Stimulated activated naive CD4-positive, alpha-beta T cell treated with Interleukin-2 at 50 U/mL for 16 hours (primary cell): Measurements from ENCODE around the gene SCAMP4.
"Not testable (repeated sequence)": the region's sequence is repeated elsewhere in the genome, so short reads cannot be mapped to it uniquely, and the experiment has no call there.

ENCODE experiments used
- DNase-seq: peaks from one replicate; lab custom pipeline; 2025; lab: John Stamatoyannopoulos, UW

SCAMP4 gene

DNA sequence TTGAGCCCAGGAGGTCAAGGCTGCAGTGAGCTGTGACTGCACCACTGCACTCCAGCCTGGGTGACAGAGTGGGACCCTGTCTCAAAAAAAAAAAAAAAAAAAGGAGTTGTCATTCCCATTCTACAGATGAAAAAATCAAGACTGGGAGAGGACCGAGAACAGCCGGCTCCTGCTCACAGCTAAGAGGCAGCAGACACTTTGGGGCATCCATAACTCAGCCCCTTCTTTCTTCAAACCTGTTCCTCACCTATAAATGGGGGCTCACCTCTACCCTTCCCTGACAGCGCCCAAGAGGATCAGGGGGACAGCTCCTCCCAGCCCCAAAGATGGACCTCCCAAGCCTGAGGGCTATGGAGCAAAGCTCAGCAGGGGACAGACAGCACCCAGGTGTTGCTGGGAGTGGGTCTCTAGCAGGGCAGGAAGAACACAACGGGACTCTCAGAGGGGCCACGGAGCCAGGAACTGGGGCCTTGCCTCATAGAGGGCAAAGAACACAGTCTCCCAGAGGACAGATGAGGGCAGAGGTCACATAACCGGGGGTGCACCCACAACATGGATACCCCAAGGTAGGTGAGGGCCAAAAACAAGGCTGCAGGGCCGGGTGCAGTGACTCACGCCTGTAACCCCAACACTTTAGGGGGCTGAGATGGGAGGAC, 38.4 kb upstream of the SCAMP4 start:
- no peak for DNase-seq

DNA sequence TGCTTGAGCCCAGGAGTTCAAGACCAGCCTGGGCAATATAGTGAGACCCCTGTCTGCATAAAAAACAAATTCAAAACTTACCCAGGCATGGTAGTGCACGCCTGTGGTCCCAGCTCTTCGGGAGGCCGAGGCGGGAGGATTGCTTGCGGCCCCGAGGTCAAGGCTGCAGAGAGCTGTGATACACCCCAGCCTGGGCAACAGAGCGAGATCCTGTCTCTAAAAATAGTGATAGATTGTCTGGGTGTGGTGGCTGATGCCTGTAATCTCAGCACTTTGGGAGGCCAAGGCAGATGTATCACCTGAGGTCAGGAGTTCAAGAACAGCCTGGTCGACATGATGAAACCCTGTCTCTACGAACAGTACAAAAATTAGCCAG, 37.9 kb upstream of the SCAMP4 start:
- DNase-seq: no peak

DNA sequence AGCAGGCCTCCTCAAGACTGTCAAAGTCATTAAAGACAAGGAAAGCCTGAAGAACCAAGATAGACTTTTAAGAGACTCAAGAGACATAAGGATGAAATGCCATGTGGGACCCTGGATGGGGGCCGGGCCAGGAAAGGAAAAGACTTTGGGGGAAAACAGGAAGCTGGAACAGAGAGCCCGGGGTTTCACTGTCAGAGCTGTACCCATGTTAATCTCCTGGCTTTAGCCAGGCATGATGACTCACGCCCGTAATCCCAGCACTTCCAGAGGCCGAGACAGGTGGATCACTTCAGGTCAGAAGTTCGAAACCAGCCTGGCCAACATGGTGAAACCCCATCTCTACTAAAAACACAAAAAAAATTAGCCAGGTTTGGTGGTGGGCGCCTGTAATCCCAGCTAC, 36.2 kb upstream of the SCAMP4 start:
- DNase-seq: no peak

DNA sequence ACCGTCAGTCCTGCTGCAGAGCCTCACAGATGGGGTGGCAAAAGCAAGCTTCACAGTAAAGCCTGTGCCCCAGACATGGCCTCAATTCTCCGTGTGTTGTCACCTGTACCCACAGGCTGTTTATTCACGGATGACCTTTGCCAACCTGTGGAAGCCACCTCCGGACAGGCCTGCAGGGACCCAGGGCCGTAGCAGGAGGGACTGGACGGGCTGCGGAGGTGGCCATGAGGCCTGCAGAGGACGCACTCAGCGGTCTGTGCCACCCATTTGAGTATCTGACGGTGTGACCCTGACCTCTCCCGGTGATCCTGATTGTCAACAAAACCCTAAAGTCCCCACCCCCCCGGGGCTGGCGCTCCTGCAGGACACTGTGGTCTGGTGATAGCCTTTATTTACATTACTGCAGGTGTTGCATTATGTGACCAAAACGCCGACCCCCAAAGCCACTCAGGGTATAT, 34.0 kb upstream of the SCAMP4 start:
- no peak for DNase-seq

DNA sequence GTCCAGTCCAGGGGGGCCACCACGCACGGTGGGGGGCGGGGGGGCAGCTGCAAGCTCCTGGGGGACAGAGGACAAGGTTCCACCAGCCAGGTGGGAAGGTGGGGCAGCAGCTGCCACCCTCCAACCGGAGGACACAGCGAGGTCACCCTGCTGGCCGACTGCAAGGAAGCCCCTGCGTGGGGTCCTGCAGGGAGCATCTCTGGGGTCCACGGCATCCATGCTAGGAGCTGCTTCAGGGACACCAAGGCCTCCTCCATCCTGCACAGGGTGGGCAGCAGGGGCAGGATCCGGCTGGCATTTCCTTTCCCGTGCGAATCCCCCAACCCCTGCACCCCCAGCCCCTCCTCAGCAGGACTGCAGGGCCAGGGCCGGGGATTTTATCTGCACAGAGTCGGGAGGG, 33.6 kb upstream of the SCAMP4 start:
- no peak for DNase-seq

DNA sequence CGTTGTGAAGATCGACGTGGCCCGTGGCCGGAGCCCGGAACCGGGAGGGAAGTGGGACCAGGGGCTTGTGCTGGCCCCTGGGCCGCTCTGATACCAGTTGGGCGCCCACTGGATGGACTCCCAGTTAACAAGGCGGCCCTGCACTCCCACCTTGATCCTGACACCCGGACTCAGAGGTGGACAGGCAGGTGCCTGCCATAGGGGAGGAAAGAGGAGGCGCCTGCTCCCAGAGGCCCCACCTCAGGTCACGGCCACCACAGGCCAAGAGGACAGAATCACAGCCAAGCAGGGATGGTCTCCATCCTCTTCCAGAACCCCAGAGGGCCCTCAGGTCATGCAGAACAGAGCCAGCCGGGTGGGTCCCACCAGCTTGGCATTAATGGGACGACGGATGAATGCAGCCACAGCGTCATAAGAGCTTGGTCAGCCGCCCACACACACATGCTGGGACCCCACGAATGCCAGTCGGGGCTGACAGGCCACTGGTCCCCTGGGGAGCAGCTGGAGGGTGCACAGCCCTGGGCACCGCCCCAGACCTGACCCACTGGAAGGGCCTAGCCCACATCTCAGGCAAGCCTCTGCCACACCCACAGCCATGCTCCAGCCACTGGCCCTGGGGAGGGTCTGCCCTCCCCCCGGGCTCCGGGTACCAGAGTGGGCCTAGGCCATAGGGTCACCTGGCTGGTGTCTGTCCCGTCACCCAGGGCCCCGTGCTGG, 32.2 kb upstream of the SCAMP4 start:
- no peak for DNase-seq

DNA sequence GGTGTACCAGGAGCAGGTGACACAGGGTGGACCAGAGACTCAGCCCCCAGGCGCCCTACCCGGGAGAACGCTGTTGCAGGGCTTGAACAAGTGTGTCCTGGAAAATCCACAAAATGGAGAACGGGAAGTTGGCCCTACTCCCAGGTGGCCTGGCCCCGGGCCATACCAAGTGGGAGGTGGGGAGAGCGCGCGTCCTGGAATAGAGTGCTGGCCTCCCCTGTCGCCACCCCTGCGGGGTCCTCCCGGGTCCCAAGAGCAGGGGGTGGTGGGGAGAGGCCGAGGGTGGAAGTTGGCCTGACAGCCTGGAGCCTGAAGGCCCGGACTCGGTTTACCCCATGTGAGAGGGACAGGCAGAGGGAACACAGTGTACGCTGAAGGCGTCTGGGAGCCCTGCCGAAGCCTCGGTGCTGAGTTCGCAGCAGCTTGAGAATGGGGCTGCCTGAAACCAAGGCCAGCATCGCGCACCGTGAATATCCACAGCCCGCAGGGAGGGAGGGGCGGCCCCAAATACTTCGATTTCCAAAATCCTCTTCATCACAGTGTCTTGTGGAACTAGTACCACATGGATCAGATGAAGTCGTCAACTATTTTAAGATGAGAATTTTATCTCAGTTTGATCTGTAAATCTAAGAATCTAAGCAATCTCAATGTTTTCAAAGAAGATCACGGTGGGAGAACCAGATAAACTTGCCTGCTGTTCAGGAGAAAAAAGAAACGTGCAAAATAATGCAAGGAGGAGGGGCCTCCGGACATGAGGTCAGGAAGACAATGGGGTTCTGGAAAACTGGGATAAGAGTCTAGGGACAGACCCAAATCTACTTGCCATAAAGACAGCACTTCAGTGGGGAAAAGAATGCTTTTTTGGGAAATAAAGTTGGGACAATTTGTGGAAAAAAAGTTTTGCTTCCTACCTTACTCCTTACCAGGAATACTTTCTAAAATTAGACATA, 31.4 kb upstream of the SCAMP4 start:
- no peak for DNase-seq

DNA sequence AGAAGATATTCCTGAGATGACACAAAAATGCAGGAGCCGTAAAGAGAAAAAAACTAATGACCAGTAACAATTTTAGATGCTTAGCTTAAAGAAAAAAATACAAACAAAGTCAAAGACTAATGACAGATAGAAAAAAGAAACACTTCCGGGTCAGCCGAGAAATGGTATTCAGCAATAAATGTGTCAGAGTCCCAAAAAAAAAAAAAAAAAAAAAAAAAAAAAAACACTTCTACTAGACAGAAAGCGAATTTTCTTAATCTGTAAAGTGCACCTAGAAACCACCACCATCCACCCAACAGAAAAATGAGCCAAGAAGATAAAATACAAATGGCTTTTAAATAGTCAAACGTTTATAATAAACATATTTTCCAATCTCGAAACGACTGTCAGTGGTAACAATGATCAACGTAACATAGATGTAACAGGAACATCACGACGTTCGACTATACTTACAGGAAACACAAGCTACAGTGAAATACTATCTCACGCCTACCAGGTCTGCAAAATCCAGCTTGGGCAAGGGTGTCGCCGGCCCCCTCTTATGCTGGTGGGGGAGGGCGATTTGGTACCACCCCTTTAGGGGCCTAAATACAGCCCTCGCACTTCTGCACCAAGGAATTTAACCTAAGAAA, 30.5 kb upstream of the SCAMP4 start:
- DNase-seq: no peak

DNA sequence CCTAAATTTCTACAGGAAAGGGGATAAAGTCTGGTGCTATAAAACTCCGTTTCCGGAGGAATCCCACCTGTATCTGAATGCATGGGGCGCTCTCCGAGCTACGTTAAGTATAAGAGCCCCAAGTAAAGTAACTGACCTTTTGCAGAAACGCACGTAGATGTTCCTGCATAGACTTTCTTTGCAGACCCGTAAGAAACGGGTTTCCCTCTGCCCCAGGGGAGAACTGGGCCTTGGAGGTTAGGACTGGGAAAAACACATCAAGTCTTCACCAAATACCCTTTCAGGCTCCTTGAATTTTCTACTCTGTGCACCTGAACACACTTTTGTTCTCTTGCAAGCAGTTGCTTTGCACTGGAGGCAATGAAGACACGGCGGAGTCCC, 29.9 kb upstream of the SCAMP4 start:
- not testable (repeated sequence) for DNase-seq

DNA sequence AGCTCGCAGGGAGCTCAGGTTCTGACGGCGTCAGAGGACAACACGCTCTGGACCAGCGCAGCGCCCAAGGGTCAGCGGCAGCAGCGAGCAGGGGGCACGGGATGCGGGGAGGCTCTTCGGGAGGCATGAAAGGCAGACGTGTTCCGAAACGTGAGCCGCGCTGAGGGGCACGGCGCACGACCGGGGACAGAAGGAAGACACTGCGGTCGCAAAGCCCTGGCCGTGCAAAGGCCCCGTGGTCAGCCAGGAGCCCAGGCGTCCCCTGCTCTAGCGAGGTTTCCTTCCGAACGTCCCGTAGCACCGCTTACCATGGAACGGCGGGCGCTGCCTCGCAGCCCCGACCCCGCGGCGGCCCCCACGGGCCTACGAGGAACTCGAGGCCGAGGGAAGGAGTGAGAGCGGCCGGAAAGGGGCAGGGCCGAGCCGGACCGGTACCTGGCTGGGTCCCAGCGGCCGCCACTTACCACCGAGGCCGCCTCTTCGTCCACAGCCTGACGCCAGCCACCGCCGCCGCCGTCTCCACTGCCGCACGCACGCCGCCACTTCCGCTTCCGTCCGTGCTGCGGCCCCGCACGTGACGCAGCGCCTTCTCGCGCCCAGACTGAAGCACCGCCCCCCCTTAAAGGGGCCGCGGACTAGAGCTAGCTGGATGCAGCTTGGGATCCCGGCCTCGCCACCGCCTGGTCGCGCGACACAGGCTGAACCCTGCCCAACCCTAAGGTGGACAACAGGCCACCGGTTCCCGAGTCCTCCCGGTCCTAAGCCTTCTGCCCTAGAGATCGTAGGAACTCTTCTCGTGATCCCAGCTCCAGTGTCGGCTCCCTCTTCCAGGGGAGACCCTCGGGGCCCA, 29.3 kb upstream of the SCAMP4 start:
- DNase-seq: peak; percentile 86

DNA sequence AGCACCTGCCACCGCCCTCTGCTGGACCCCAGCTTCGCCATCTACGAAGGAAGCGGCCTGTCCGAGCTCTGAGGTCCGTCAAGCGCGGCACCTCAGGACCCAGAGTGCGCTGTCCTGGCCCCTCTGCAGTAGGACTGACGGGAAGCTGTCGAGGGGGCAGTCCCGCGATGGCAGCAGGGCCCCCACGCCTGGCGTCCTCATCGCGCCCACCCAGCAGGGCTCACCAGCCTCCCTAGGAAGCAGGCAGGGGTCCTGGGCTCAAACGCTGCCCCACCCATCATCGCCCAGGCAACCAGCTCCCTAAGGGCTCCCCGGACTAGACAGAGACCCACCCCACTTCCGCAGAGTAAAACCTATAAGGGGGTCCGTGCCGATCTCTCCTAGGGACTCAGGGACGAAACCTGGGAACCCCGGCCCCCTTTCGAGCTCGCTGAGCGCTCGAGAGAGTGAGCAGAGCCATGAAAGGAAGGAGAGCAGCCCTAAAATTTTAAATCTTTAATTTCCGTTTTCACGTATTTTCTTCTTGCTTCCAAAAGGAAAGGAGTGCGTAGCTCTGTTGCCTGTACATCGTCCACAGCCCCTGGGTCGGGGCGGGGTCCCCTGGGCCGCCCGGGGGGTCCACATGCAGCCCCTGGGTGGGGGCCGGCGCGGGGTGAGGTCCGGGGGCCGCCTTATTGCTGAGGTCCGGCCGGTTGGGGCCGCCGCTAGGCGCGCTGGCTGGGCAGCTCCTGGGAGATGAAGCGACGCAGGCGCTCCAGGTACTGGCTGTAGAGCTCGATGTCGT, 28.5 kb upstream of the SCAMP4 start:
- not testable (repeated sequence) for DNase-seq

DNA sequence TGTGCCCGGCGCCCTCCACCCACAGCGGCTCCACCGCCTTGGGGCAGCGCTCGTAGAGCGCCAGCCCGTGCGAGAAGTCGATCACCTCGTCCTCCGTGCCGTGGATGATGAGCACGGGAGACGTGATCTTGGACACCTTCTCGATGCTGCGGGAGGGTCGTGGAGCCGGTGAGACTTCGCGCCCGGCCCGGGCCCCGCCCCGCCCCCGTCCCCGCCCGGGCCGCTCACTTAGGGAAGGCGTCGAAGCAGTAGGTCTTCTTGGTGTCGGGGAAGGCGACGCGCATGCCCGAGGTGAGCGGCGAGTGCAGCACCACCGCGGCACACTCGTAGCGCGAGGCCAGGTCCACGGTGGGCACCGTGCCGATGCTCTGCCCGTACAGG, 27.9 kb upstream of the SCAMP4 start:
- not testable (repeated sequence) for DNase-seq

DNA sequence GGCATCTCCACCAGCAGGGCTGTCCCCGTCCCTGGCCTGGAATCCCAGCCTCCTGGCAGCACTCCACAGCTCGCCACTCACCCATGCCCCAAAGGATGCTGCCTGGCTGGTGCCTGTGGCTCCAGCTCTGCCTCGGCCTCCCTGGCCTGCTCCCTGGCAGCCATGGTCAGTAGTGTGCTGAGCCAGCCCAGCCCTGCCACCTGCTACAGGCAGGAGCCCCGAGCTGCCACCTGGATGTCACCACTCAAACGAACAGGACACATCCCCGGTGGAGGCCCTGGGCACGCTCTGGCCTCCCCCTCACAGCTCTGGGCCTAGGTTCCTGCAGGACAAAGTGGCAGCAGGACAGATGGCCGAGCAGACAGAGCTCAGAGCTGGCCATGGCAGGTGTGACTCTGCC, 26.6 kb upstream of the SCAMP4 start:
- not testable (repeated sequence) for DNase-seq

DNA sequence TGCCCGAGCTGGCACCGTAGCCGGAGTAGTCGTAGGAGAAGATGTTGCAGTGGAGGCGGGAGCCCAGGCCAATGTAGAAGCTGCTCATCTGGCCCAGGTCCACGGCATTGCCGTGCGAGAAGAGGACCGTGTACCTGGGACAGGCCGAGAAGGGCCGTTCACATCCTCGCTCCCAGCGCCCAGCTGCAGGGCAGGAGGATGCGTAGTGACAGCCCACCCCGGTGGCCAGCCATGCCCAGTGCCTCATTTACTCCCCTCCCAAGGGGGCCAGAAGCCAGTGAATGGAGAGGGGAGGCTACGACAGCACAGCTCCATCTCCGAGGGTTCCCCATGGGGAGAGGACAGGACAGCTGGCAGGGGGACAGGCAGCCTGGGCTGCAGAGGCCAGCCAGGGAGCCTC, 25.2 kb upstream of the SCAMP4 start:
- DNase-seq: not testable (repeated sequence)

DNA sequence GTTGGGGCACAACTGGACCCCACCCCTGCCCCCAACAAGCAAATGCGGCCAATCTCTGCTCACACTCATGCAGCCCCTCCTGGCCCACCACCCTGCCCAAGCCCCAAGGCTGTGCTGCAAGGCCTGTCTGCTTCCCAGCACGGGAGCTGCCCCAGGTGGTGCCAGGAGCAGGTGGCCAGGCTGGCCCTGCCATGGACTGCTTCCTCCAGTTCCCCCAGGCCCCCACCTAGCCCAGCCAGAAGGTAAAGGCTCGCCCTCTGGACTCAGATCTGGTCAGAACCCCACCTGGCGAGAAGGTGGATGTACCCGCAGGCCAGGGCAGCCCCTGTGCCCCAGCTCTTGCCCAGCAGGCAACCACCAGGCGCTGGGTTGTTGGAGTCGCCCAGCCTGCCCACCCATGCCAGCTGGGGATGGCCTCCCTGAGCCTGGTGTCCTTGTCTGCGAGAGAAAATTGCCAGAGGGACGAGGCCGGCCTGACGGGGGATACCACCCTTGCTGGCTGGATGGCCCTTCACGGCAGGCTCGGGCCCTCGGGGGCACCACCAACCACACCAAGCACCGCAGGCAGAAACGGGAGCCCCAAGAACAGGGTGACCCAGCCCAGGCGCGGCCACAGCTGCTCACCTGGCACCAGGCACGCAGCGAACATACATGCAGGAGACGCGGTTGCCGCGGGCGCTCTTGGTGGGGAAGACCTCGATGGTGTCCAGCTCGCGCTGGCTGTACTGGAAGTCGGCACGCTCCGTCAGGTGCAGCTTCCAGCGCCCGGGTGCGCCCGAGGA, 24.4 kb upstream of the SCAMP4 start:
- DNase-seq: no peak

DNA sequence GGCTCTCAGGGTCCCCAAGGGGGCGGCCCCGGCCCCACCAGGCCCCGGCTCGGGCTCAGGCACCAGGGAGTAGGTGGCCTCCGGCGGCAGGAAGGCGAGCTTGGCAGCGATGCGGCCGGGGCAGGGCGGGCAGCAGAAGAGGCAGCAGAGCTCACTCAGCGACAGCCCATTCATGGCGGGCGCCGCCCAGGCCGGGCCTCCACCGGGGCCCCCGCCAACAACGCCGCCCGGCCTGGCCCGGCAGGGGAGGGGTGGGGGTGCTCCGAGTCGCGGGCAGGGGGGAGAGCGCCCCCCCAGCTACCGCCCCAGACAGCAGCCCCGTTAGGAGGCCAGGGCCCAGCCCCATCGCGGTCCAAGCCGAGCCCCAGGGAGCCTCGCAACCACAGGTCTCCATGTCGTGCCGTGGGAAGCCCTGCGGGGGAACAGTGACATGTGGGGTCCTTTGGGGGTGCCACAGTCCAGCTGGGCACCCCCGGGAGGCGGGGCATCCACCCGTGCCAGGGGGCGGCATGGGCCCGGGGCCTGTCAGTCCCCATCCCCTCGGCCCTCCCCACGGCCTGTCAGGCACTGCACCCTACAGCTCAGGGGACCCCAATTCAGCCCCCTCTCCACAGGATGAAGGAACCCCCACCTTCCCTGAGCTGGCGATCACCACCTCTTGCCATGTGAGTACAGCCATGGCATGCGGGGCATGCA, 23.7 kb upstream of the SCAMP4 start:
- DNase-seq: not testable (repeated sequence)

DNA sequence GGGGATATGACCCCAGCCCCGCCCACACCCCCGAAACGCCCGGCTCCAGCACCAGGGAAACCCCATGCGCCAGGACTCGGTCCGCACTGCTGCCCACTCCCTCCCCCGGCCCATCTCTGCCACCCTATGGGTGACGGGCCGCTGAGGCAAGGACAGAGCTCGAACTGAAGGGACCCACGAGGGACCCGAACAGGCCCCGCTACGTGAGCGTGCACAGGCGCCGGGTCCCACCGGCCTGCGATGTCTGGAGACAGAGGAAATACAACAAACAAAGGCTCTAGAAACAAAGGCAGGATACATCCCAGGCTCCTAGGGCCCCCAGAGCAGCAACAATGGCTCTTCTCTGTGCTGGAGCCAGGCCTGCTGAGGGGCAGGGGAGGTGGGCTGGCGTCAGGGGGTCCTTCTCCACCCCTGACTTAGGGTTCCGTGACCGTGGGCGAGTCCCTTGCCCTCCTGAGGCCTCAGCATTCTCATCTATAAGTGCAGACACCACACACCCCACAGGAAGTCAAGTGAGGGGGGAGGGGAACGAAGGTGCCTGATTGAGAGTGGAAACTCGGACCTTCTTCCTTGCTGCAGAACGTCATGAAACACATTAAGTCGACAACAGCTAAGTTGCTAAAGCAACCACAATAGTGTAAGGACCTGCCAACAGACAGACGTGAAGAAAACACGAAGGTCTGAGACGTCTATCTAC, 23.0 kb upstream of the SCAMP4 start:
- DNase-seq: peak; percentile 52
